PFSK-1 (cell line): ENCODE data around the gene PDCD10.

Experiments
- FOXP2 ChIP-seq: optimal IDR thresholded peaks from 2 replicates; pipeline ENCODE3; 2011; ENCODE audit warnings: borderline replicate concordance, control low read depth, inconsistent platforms; ENCODE audit not compliant: insufficient read depth; ENCODE audit errors: extremely low read length, extremely low read depth
- POLR2AphosphoS5 ChIP-seq: IDR thresholded peaks from 2 replicates; pipeline ENCODE4 v1.6.1; 2012; ENCODE audit warnings: low read depth, mild to moderate bottlenecking, control low read depth, low read length, moderate library complexity
- SIN3A ChIP-seq: IDR thresholded peaks from 2 replicates; pipeline ENCODE4 v1.6.1; 2012; ENCODE audit warnings: mild to moderate bottlenecking, low read length, moderate library complexity, borderline replicate concordance; ENCODE audit not compliant: insufficient read depth
- TAF1 ChIP-seq: IDR thresholded peaks from 2 replicates; pipeline ENCODE4 v1.6.1; 2012; ENCODE audit warnings: low read length, control low read depth, borderline replicate concordance; ENCODE audit not compliant: insufficient read depth
- TF ChIP-seq, protein P1 (sequence below), 2 experiments: IDR thresholded peaks; 2 replicates each; pipeline versions ENCODE4 v1.6.1 to v1.8.0; 2011 to 2012; ENCODE audit warnings: low read depth in 2 of 2, low read length in 2 of 2, control low read depth in 1 of 2, inconsistent platforms in 1 of 2, mild to moderate bottlenecking in 1 of 2, moderate library complexity in 1 of 2; ENCODE audit not compliant: insufficient read depth in 1 of 2

DNA sequence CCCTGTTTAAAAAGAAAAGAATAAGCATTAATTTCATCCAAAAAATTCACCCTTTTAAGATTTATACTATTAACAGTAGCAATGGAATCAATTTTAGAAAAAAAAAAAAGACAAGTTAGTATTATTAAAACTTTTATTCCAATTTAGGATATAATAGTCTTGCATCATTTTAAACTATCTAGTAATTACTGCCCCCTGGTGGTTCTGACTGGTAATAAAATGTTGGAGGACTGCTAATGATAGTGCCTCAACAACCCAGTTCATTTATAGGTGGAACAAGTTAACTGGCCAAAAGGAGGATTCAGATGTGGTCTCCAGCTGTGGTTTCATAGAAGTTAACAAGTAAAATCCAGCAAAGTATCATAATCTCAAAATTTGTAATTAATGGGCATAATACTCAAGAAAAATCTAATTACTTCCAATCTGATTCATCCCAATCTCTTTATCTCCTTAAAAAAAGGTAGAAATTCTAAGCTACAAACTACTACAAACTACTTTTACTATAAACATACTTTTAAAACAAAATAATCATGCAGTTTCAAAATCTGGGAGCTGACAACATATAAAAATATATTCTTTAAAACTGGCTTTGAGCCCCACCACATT lies 50.2 kb downstream of the PDCD10 start:
- TF ChIP-seq, protein P1, sequence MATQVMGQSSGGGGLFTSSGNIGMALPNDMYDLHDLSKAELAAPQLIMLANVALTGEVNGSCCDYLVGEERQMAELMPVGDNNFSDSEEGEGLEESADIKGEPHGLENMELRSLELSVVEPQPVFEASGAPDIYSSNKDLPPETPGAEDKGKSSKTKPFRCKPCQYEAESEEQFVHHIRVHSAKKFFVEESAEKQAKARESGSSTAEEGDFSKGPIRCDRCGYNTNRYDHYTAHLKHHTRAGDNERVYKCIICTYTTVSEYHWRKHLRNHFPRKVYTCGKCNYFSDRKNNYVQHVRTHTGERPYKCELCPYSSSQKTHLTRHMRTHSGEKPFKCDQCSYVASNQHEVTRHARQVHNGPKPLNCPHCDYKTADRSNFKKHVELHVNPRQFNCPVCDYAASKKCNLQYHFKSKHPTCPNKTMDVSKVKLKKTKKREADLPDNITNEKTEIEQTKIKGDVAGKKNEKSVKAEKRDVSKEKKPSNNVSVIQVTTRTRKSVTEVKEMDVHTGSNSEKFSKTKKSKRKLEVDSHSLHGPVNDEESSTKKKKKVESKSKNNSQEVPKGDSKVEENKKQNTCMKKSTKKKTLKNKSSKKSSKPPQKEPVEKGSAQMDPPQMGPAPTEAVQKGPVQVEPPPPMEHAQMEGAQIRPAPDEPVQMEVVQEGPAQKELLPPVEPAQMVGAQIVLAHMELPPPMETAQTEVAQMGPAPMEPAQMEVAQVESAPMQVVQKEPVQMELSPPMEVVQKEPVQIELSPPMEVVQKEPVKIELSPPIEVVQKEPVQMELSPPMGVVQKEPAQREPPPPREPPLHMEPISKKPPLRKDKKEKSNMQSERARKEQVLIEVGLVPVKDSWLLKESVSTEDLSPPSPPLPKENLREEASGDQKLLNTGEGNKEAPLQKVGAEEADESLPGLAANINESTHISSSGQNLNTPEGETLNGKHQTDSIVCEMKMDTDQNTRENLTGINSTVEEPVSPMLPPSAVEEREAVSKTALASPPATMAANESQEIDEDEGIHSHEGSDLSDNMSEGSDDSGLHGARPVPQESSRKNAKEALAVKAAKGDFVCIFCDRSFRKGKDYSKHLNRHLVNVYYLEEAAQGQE (IDR thresholded peaks at IDR 0.05; ENCODE audit: insufficient read depth in 1 of 2, low read depth in 2 of 2, low read length in 2 of 2), result no peak
- TF ChIP-seq POLR2AphosphoS5, result no peak
- TF ChIP-seq TAF1, result no peak
- TF ChIP-seq SIN3A, result no peak
- no peak for TF ChIP-seq FOXP2
